B cell (primary cell): ENCODE measurements around the gene RASGRF2. TPM values are rescaled to one million over a fixed set of nuclear protein-coding genes. Genes with fewer than 3 reads are reported as not detected.

ENCODE experiments used
- ATAC-seq: fragments of 200-7000 bp; cut with Tn5 transposase; one replicate; pipeline ENCODE4 v1.10.0; 2021; ENCODE audit warnings: low read depth, mild to moderate bottlenecking, moderate number of reproducible peaks, moderate library complexity
- CTCF ChIA-PET: fragments of 350-600 bp; sonication (Branson Sonifier 250); formaldehyde crosslinking; loops from one replicate; lab custom pipeline; 2021; ENCODE audit warnings: antibody characterized with exemption, inconsistent platforms; lab: Charles Lee
- POLR2A ChIA-PET: fragments of 350-600 bp; sonication (Branson Sonifier 250); formaldehyde crosslinking; loops from one replicate; lab custom pipeline; 2021; ENCODE audit warnings: antibody characterized with exemption; lab: Charles Lee
- DNase-seq: peaks from one replicate; pipeline ENCODE4 v3.0.0; 2013
- H2AFZ ChIP-seq: 2 replicates; pipeline ENCODE4 v1.6.1; 2012; ENCODE audit warnings: mild to moderate bottlenecking, low read depth, low read length; ENCODE audit not compliant: insufficient read depth, poor library complexity, severe bottlenecking
- H3K27ac ChIP-seq, 2 donors: 1 replicate in 1 of 2; 2 replicates in 1 of 2; pipeline ENCODE4 v1.5.1; 2012 to 2013; ENCODE audit warnings: low read length in 2 of 2, mild to moderate bottlenecking in 2 of 2, moderate library complexity in 1 of 2
- H3K27me3 ChIP-seq, 4 experiments: fragments of 200-600 bp in 1 of 4; sonication (generic) in 1 of 4; replicated peaks in 1 of 4; 1 replicate in 2 of 4; 2 replicates in 2 of 4; pipeline versions ENCODE4 v1.6.1 to v1.7.0; 2013 to 2016; ENCODE audit warnings: low read length in 3 of 4, mild to moderate bottlenecking in 2 of 4, mixed read lengths in 1 of 4, moderate library complexity in 1 of 4; ENCODE audit not compliant: insufficient read depth in 4 of 4, control insufficient read depth in 3 of 4; ENCODE audit errors: control extremely low read depth in 1 of 4
- H3K36me3 ChIP-seq, 2 experiments: replicated peaks in 1 of 2; 1 replicate in 1 of 2; 2 replicates in 1 of 2; pipeline versions ENCODE4 v1.6.1 to v1.7.1; 2013; ENCODE audit warnings: low read length in 1 of 2; ENCODE audit not compliant: insufficient read depth in 2 of 2, control insufficient read depth in 1 of 2; ENCODE audit errors: control extremely low read depth in 1 of 2, extremely low read depth in 1 of 2
- H3K4me1 ChIP-seq, 2 donors: fragments of 200-600 bp in 1 of 2; sonication (generic) in 1 of 2; 1 replicate in 1 of 2; 2 replicates in 1 of 2; pipeline versions ENCODE4 v1.5.1 to v1.6.1; 2013 to 2017; ENCODE audit warnings: low read length in 2 of 2; ENCODE audit not compliant: control insufficient read depth in 2 of 2, insufficient read depth in 2 of 2
- H3K4me2 ChIP-seq: replicated peaks from 2 replicates; pipeline ENCODE3; 2012; ENCODE audit warnings: mild to moderate bottlenecking, low read depth, low read length; ENCODE audit not compliant: poor library complexity, severe bottlenecking
- H3K4me3 ChIP-seq, 5 experiments: fragments of 200-600 bp in 1 of 5; sonication (generic) in 1 of 5; 1 replicate in 3 of 5; 2 replicates in 2 of 5; pipeline versions ENCODE4 v1.5.1 to v1.7.0; 2011 to 2016; ENCODE audit warnings: low read length in 4 of 5, mild to moderate bottlenecking in 4 of 5, low read depth in 2 of 5, control low read depth in 1 of 5, moderate library complexity in 1 of 5; ENCODE audit not compliant: insufficient read depth in 1 of 5; ENCODE audit errors: control extremely low read depth in 1 of 5, extremely low read depth in 1 of 5
- H3K79me2 ChIP-seq: fragments of 200-600 bp; sonication (generic); one replicate; pipeline ENCODE4 v1.6.0; 2016; ENCODE audit warnings: low read length; ENCODE audit not compliant: control insufficient read depth, insufficient read depth
- H3K9ac ChIP-seq: fragments of 200-600 bp; sonication (generic); 2 replicates; pipeline ENCODE4 v1.6.1; 2017; ENCODE audit warnings: mild to moderate bottlenecking, low read length, moderate library complexity
- H3K9me3 ChIP-seq, 3 donors: one replicate each; pipeline versions ENCODE4 v1.6.1 to v1.7.1; 2013; ENCODE audit warnings: low read length in 2 of 3; ENCODE audit not compliant: control insufficient read depth in 2 of 3, insufficient read depth in 1 of 3; ENCODE audit errors: control extremely low read depth in 1 of 3
- H4K20me1 ChIP-seq: 2 replicates; pipeline ENCODE4 v1.6.0; 2012; ENCODE audit warnings: mild to moderate bottlenecking, low read length; ENCODE audit not compliant: insufficient read depth, control insufficient read depth, poor library complexity, severe bottlenecking
- H3K27ac Mint-ChIP-seq: one replicate; pipeline ENCODE4 v1.8.0; 2021; ENCODE audit warnings: mixed read lengths
- H3K27me3 Mint-ChIP-seq: one replicate; pipeline ENCODE4 v1.8.0; 2021; ENCODE audit warnings: mixed read lengths
- H3K4me1 Mint-ChIP-seq: one replicate; pipeline ENCODE4 v1.8.0; 2021; ENCODE audit warnings: mixed read lengths
- H3K4me3 Mint-ChIP-seq: one replicate; pipeline ENCODE4 v1.8.0; 2021; ENCODE audit warnings: mixed read lengths
- H3K9me3 Mint-ChIP-seq: one replicate; pipeline ENCODE4 v1.8.0; 2022; ENCODE audit warnings: mixed read lengths; ENCODE audit not compliant: insufficient read depth
- EZH2 ChIP-seq: IDR thresholded peaks from 2 replicates; pipeline ENCODE4 v1.6.1; 2012; ENCODE audit warnings: borderline replicate concordance, low read depth, mild to moderate bottlenecking, moderate library complexity, low read length; ENCODE audit not compliant: insufficient read depth, poor library complexity, severe bottlenecking
- WGBS: methylation state at CpG from one replicate; pipeline ENCODE4 v1.1.5; 2013; ENCODE audit warnings: missing lambda C conversion rate; ENCODE audit not compliant: insufficient coverage; 5-methylcytosine and 5-hydroxymethylcytosine counted together
- intact Hi-C: fragments of 100-400 bp; cut with micrococcal nuclease; formaldehyde crosslinking; loops from one replicate; pipeline ENCODE4 v1.10.0; 2022
- polyA plus RNA-seq: library from polyadenylated mRNA; depleted of rRNA; stranded (reverse); fragments of >200 nt; gene quantifications from 2 replicates; pipeline ENCODE4 v1.2.3, GENCODE V29; 2012
- total RNA-seq, 2 donors: library from RNA; stranded (reverse); fragments of 120-200 nt in 1 of 2; gene quantifications; 1 replicate in 1 of 2; 2 replicates in 1 of 2; pipeline versions ENCODE4 v1.2.3 to v1.2.4, GENCODE V29; 2013 to 2022
- TF ChIP-seq, protein P1 (sequence below): fragments of 200-600 bp; IDR thresholded peaks from one replicate; pipeline ENCODE4 v1.8.0; 2022; ENCODE audit warnings: antibody characterized with exemption, mild to moderate bottlenecking

The RASGRF2 gene
- total and polyA plus RNA-seq, 2 donors (not counting 1 experiment from before 2014, with no cell fraction given) = 0.04 to 0.37 TPM

DNA sequence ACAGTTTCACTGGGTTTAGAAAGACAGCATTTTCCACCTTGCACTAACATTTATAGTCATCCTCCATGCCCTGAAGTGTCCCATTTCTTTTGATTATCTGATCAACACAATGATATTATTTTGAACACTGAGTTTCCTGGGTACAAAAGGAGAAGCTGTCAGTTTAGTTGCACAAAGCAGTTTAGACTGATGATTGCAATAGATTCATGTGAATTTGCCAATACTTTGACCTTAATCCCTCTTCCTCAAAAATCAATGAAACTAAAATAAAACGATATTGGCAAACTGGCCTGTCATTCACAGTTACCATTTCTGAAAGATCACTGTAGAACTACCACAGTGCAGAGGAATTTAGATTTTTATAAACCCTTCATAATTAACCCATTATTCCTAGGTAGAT lies 34.2 kb upstream of the RASGRF2 start:
- H3K27me3 ChIP-seq = no peaks in the 10 kb centered on the region
- H3K9ac ChIP-seq = no peak overlapping the region
- CTCF ChIA-PET = no interaction called here
- no peaks in the 10 kb centered on the region for H3K36me3 ChIP-seq
- H3K27ac Mint-ChIP-seq = no peak overlapping the region
- no peaks in the 10 kb centered on the region for H4K20me1 ChIP-seq
- POLR2A ChIA-PET = no interaction called here
- no peak overlapping the region for H3K4me3 ChIP-seq
- H3K27me3 Mint-ChIP-seq = no peaks in the 10 kb centered on the region
- no peak overlapping the region for H3K4me3 Mint-ChIP-seq
- intact Hi-C loops = no loop called here
- ATAC-seq (no peak), DNase-seq (no peak)
- H3K9me3 ChIP-seq = no peaks in the 10 kb centered on the region
- H3K4me1 Mint-ChIP-seq = peaks cover 11% of the 10 kb centered on the region
- H3K4me1 ChIP-seq = peaks cover 6 to 9% of the 10 kb centered on the region in 2 donors
- no peaks in the 10 kb centered on the region for H3K9me3 Mint-ChIP-seq
- WGBS = no CpG with 5 or more reads among the region's 1 CpG
- no peak overlapping the region for H3K4me2 ChIP-seq
- H3K27ac ChIP-seq = no peak overlapping the region
- H3K79me2 ChIP-seq = no peaks in the 10 kb centered on the region
- TF ChIP-seq, protein P1, sequence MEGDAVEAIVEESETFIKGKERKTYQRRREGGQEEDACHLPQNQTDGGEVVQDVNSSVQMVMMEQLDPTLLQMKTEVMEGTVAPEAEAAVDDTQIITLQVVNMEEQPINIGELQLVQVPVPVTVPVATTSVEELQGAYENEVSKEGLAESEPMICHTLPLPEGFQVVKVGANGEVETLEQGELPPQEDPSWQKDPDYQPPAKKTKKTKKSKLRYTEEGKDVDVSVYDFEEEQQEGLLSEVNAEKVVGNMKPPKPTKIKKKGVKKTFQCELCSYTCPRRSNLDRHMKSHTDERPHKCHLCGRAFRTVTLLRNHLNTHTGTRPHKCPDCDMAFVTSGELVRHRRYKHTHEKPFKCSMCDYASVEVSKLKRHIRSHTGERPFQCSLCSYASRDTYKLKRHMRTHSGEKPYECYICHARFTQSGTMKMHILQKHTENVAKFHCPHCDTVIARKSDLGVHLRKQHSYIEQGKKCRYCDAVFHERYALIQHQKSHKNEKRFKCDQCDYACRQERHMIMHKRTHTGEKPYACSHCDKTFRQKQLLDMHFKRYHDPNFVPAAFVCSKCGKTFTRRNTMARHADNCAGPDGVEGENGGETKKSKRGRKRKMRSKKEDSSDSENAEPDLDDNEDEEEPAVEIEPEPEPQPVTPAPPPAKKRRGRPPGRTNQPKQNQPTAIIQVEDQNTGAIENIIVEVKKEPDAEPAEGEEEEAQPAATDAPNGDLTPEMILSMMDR = no peak
- TF ChIP-seq EZH2 = no peak
- no peak overlapping the region for H2AFZ ChIP-seq

DNA sequence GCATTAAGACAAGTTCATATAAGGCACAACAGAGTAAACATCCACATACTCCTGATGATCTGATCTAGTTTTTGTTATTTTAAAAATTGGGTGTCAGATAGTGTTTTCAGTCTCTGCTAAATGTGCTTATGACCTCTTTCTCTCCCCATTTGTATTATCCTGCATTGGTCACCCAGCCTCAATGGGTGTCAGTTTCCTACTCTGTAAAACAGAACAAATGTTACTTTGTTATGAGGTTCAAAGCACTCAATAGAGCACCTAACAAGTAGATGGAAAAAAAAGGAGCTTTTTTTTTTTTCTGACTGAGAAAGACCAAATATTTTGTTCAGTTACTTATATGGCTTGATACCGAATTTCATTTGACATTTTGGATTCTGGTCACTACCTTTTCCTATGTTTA lies 33.6 kb upstream of the RASGRF2 start:
- ATAC-seq = no peak
- H3K4me3 Mint-ChIP-seq = no peak overlapping the region

More for the DNA sequence above, 33.6 kb upstream of the RASGRF2 start:
- DNase-seq = no peak
- Histone ChIP-seq H2AFZ (no peak overlapping the region), H3K4me2 (no peak overlapping the region), H4K20me1 (no peaks in the 10 kb centered on the region), H3K27ac (no peak overlapping the region), H3K4me3 (no peak overlapping the region), H3K36me3 (no peaks in the 10 kb centered on the region), H3K9ac (no peak overlapping the region), H3K9me3 (no peaks in the 10 kb centered on the region), H3K4me1 (peaks cover 6 to 9% of the 10 kb centered on the region in 2 donors), H3K27me3 (no peaks in the 10 kb centered on the region), H3K79me2 (no peaks in the 10 kb centered on the region)
- Mint-ChIP-seq H3K27me3 (no peaks in the 10 kb centered on the region), H3K27ac (no peak overlapping the region), H3K4me1 (peaks cover 11% of the 10 kb centered on the region), H3K9me3 (no peaks in the 10 kb centered on the region)
- ChIA-PET CTCF (interaction anchor here (0.7 kb wide), 1 partner anchor 21 kb away, joined by 3 read pairs; no protein-coding TSS in a partner anchor), POLR2A (no interaction called here)
- intact Hi-C loops = no loop called here
- TF ChIP-seq, protein P1 = no peak
- no peak for TF ChIP-seq EZH2
- no CpG with 5 or more reads among the region's 1 CpG for WGBS
